GM23248 (cell line): Measurements from ENCODE around the gene CTNNAL1. TPM values are rescaled to one million over a fixed set of nuclear protein-coding genes. Genes with fewer than 3 reads are reported as not detected.

ENCODE experiments used
- DNase-seq: peaks from one replicate; pipeline ENCODE4 v3.0.0-alpha.2; 2015
- H2AFZ ChIP-seq: fragments of 200-600 bp; sonication (generic); 2 replicates; pipeline ENCODE4 v1.6.1; 2016; ENCODE audit warnings: antibody characterized with exemption
- H3F3A ChIP-seq: fragments of 200-600 bp; sonication (generic); 2 replicates; pipeline ENCODE4 v1.6.1; 2016; ENCODE audit warnings: mild to moderate bottlenecking, antibody characterized with exemption, mixed run types; ENCODE audit not compliant: insufficient read depth
- H3K27ac ChIP-seq: fragments of 200-600 bp; sonication (generic); 2 replicates; pipeline ENCODE4 v1.5.1; 2016; ENCODE audit warnings: mild to moderate bottlenecking
- H3K27me3 ChIP-seq: fragments of 200-600 bp; sonication (generic); replicated peaks from 2 replicates; pipeline ENCODE4 v1.6.1; 2016; ENCODE audit warnings: mild to moderate bottlenecking; ENCODE audit not compliant: insufficient read depth
- H3K36me3 ChIP-seq: fragments of 200-600 bp; sonication (generic); 2 replicates; pipeline ENCODE4 v1.6.1; 2016; ENCODE audit warnings: low read depth, mild to moderate bottlenecking
- H3K4me1 ChIP-seq: fragments of 200-600 bp; sonication (generic); 2 replicates; pipeline ENCODE4 v1.6.1; 2016; ENCODE audit warnings: mild to moderate bottlenecking; ENCODE audit not compliant: insufficient read depth
- H3K4me2 ChIP-seq: fragments of 200-600 bp; sonication (generic); one replicate; pipeline ENCODE4 v1.6.1; 2016; ENCODE audit warnings: mild to moderate bottlenecking; ENCODE audit not compliant: unreplicated experiment
- H3K4me3 ChIP-seq: fragments of 200-600 bp; sonication (generic); 2 replicates; pipeline ENCODE4 v1.5.1; 2016; ENCODE audit warnings: mild to moderate bottlenecking
- H3K79me2 ChIP-seq: fragments of 200-600 bp; sonication (generic); 2 replicates; pipeline ENCODE4 v1.6.1; 2016; ENCODE audit warnings: mild to moderate bottlenecking; ENCODE audit not compliant: insufficient read depth
- H3K9ac ChIP-seq: fragments of 200-600 bp; sonication (generic); 2 replicates; pipeline ENCODE4 v1.6.1; 2016; ENCODE audit warnings: mild to moderate bottlenecking
- H3K9me2 ChIP-seq: fragments of 200-600 bp; sonication (generic); 2 replicates; pipeline ENCODE4 v1.6.1; 2016; ENCODE audit warnings: mixed run types, mild to moderate bottlenecking, moderate library complexity; ENCODE audit not compliant: insufficient read depth
- H3K9me3 ChIP-seq: fragments of 200-600 bp; sonication (generic); one replicate; pipeline ENCODE4 v1.6.1; 2017; ENCODE audit warnings: low read depth
- H4K20me1 ChIP-seq: fragments of 200-600 bp; sonication (generic); 2 replicates; pipeline ENCODE4 v1.6.0; 2016; ENCODE audit not compliant: insufficient read depth
- EZH2 ChIP-seq: fragments of 200-600 bp; sonication (generic); IDR thresholded peaks from 2 replicates; pipeline ENCODE4 v1.6.1; 2018; ENCODE audit warnings: antibody characterized with exemption, mild to moderate bottlenecking; ENCODE audit not compliant: insufficient read depth, poor library complexity, severe bottlenecking
- EZH2phosphoT487 ChIP-seq: fragments of 200-600 bp; sonication (generic); IDR thresholded peaks from 2 replicates; pipeline ENCODE4 v1.6.1; 2018; ENCODE audit warnings: antibody characterized with exemption, moderate library complexity, mild to moderate bottlenecking, low read depth; ENCODE audit not compliant: insufficient read depth
- WGBS, 2 experiments: methylation state at CpG; one replicate each; pipeline ENCODE4 v1.1.6; 2015 to 2017; ENCODE audit warnings: low lambda C conversion rate in 2 of 2, low coverage in 1 of 2; ENCODE audit errors: missing lambda C conversion rate in 2 of 2; 5-methylcytosine and 5-hydroxymethylcytosine counted together
- in situ Hi-C: fragments of 300-500 bp; cut with MboI; formaldehyde crosslinking; loops from 2 replicates; pipeline ENCODE4 v1.15.0; 2020
- polyA plus RNA-seq: library from polyadenylated mRNA; unstranded; fragments of >200 nt; fragmentation: Nextera tagmentation; extraction: Ambion mirVana; gene quantifications from 2 replicates; pipeline ENCODE4 v1.2.1, GENCODE V29; 2016
- total RNA-seq: library from RNA; depleted of rRNA; stranded (reverse); fragments of >200 nt; shearing (Covaris generic); gene quantifications from 2 replicates; pipeline ENCODE4 v1.2.3, GENCODE V29; 2014

CTNNAL1 gene
- total and polyA plus RNA-seq, 2 experiments from 2014 or later, result 97.9 to 119 TPM

- no peak overlapping the region for H3K4me2 ChIP-seq
- H2AFZ ChIP-seq, result no peak overlapping the region
- H3K79me2 ChIP-seq, result no peaks in the 10 kb centered on the region
- WGBS, 2 experiments, result 87 to 90% methylated on average over 4 of the region's 4 CpGs
- no peaks in the 10 kb centered on the region for H3K27me3 ChIP-seq
- H3K36me3 ChIP-seq, result peaks cover 10% of the 10 kb centered on the region; the same call in 1 of the 2 replicates
- no peaks in the 10 kb centered on the region for H3K9me2 ChIP-seq
- no peak overlapping the region for H3K4me3 ChIP-seq
- no peak for DNase-seq
- TF ChIP-seq EZH2phosphoT487 (no peak), EZH2 (no peak)
- H3K4me1 ChIP-seq, result peaks cover 41% of the 10 kb centered on the region
- peaks cover 29% of the 10 kb centered on the region for H3F3A ChIP-seq
- H4K20me1 ChIP-seq, result no peaks in the 10 kb centered on the region
- H3K27ac ChIP-seq, result no peak overlapping the region
- H3K9me3 ChIP-seq, result no peaks in the 10 kb centered on the region
- no peak overlapping the region for H3K9ac ChIP-seq
- in situ Hi-C loops, result no loop called here
These were observed 24.8 kb upstream of the CTNNAL1 start for GRCh38 chr9:109037946-109038715.

- TF ChIP-seq EZH2phosphoT487, result no peak
- no peak for TF ChIP-seq EZH2
- H3K9me2 ChIP-seq, result no peaks in the 10 kb centered on the region
- peaks cover 29% of the 10 kb centered on the region for H3F3A ChIP-seq
- peaks cover 41% of the 10 kb centered on the region for H3K4me1 ChIP-seq
- no peak overlapping the region for H3K4me3 ChIP-seq
- H3K36me3 ChIP-seq, result peaks cover 1% of the 10 kb centered on the region; the same call in 1 of the 2 replicates
- WGBS, 2 experiments, result 77 to 81% methylated on average over 6 of the region's 6 CpGs
- peak overlapping the region; percentile 43; the same call in 1 of the 2 replicates for H3K27ac ChIP-seq
- H2AFZ ChIP-seq, result no peak overlapping the region
- no peak for DNase-seq
- H3K9me3 ChIP-seq, result no peaks in the 10 kb centered on the region
- in situ Hi-C loops, result no loop called here
- no peaks in the 10 kb centered on the region for H3K27me3 ChIP-seq
- H4K20me1 ChIP-seq, result no peaks in the 10 kb centered on the region
- H3K79me2 ChIP-seq, result no peaks in the 10 kb centered on the region
- H3K4me2 ChIP-seq, result peak overlapping the region; percentile 45
- no peak overlapping the region for H3K9ac ChIP-seq
These were observed 23.7 kb upstream of the CTNNAL1 start for GRCh38 chr9:109036744-109037680.

- H4K20me1 ChIP-seq, result no peaks in the 10 kb centered on the region
- TF ChIP-seq EZH2 (no peak), EZH2phosphoT487 (no peak)
- H3K9me3 ChIP-seq, result no peaks in the 10 kb centered on the region
- H3F3A ChIP-seq, result peaks cover 36% of the 10 kb centered on the region
- H3K36me3 ChIP-seq, result no peaks in the 10 kb centered on the region; the same call in 1 of the 2 replicates
- H3K4me2 ChIP-seq, result peak overlapping the region; percentile 45
- H3K4me1 ChIP-seq, result peaks cover 41% of the 10 kb centered on the region
- H3K27me3 ChIP-seq, result no peaks in the 10 kb centered on the region
- in situ Hi-C loops, result no loop called here
- peak overlapping the region; percentile 43 for H3K27ac ChIP-seq
- H3K9me2 ChIP-seq, result no peaks in the 10 kb centered on the region
- H3K9ac ChIP-seq, result no peak overlapping the region
- no peaks in the 10 kb centered on the region for H3K79me2 ChIP-seq
- 39 to 48% methylated on average over 2 of the region's 2 CpGs for WGBS, 2 experiments
- DNase-seq, result peak; percentile 82
- H3K4me3 ChIP-seq, result 0 out of 2 replicates have a peak overlapping the region, but pooled peaks have one; percentile 19
- H2AFZ ChIP-seq, result no peak overlapping the region
These were observed 22.6 kb upstream of the CTNNAL1 start for GRCh38 chr9:109035684-109036423.
